HCT116 (cell line): Measurements from ENCODE around the gene SPNS1. TPM values are rescaled to one million over a fixed set of nuclear protein-coding genes. Genes with fewer than 3 reads are reported as not detected.

ENCODE experiments used
- ATAC-seq: fragments of 200-7000 bp; cut with Tn5 transposase; 2 replicates; pipeline ENCODE4 v1.9.1; 2020; ENCODE audit warnings: mild to moderate bottlenecking, moderate library complexity
- BruUV-seq: library from RNA; stranded (reverse); fragments of 400-500 nt; replicated peaks from 2 replicates; lab custom pipeline; 2021; lab: Mats Ljungman, UMichigan
- CTCF ChIA-PET: fragments of 300-600 bp; sonication (Branson Sonifier 250); formaldehyde crosslinking; loops from one replicate; lab custom pipeline; 2021; ENCODE audit warnings: antibody characterized with exemption; lab: Charles Lee
- POLR2A ChIA-PET: fragments of 300-600, 350-600 bp; sonication (Branson Sonifier 250); formaldehyde crosslinking; loops from one replicate; lab custom pipeline; 2021; ENCODE audit warnings: antibody characterized with exemption; lab: Charles Lee
- RAD21 ChIA-PET, 2 experiments: fragments of 300-600 bp; sonication (Branson Sonifier 250); formaldehyde crosslinking; loops; one replicate each; lab custom pipeline; 2023; ENCODE audit warnings: low total read pairs in 2 of 2; ENCODE audit not compliant: uncharacterized antibody in 2 of 2, unreplicated experiment in 2 of 2, low non-redundant PET in 1 of 2; lab: Charles Lee
- DNase-seq: peaks from one replicate; pipeline ENCODE4 v3.0.0-alpha.2; 2010; ENCODE audit warnings: low read depth, low spot score
- H2AFZ ChIP-seq: fragments of 200-600 bp; shearing (Covaris generic), sonication (generic); 2 replicates; pipeline ENCODE4 v1.6.1; 2017; ENCODE audit warnings: low read depth, mixed run types, mixed read lengths, antibody characterized with exemption, low read length; ENCODE audit not compliant: poor library complexity, severe bottlenecking
- H3K27ac ChIP-seq: 2 replicates; pipeline ENCODE4 v1.5.1; 2012; ENCODE audit warnings: low read depth, low read length
- H3K27me3 ChIP-seq: fragments of 200-600 bp; sonication (generic); 2 replicates; pipeline ENCODE4 v1.6.1; 2016; ENCODE audit warnings: mixed run types, low read length, mixed read lengths; ENCODE audit not compliant: insufficient read depth
- H3K36me3 ChIP-seq, 2 experiments: fragments of 200-500 bp in 1 of 2; fragments of 200-600 bp in 1 of 2; sonication (Bioruptor generic) in 1 of 2; sonication (generic) in 1 of 2; 2 replicates each; pipeline versions ENCODE4 v1.5.1 to v1.6.1; 2014 to 2016; ENCODE audit warnings: low read length in 2 of 2, inconsistent platforms in 1 of 2, mixed read lengths in 1 of 2, mixed run types in 1 of 2; ENCODE audit not compliant: insufficient read depth in 2 of 2, control insufficient read depth in 1 of 2
- H3K4me1 ChIP-seq, 2 experiments: fragments of 200-600 bp in 1 of 2; sonication (generic) in 1 of 2; 2 replicates each; pipeline versions ENCODE4 v1.5.1 to v1.6.1; 2012 to 2017; ENCODE audit warnings: low read length in 2 of 2, inconsistent platforms in 1 of 2, mild to moderate bottlenecking in 1 of 2, mixed read lengths in 1 of 2, mixed run types in 1 of 2, moderate library complexity in 1 of 2; ENCODE audit not compliant: insufficient read depth in 2 of 2, control insufficient read depth in 1 of 2
- H3K4me2 ChIP-seq: fragments of 200-600 bp; sonication (generic); 2 replicates; pipeline ENCODE4 v1.6.1; 2017; ENCODE audit warnings: mixed run types, low read length, mixed read lengths
- H3K4me3 ChIP-seq, 2 experiments: fragments of 200-600 bp in 1 of 2; sonication (generic) in 1 of 2; replicated peaks in 1 of 2; 2 replicates each; pipeline ENCODE4 v1.5.1; 2011 to 2016; ENCODE audit warnings: low read length in 2 of 2, control low read depth in 1 of 2, low read depth in 1 of 2, mild to moderate bottlenecking in 1 of 2, mixed read lengths in 1 of 2, mixed run types in 1 of 2
- H3K79me2 ChIP-seq: fragments of 200-600 bp; sonication (generic); 2 replicates; pipeline ENCODE4 v1.6.1; 2017; ENCODE audit warnings: mild to moderate bottlenecking, mixed run types, low read length, moderate library complexity, mixed read lengths; ENCODE audit not compliant: insufficient read depth
- H3K9ac ChIP-seq: fragments of 200-600 bp; sonication (generic); 2 replicates; pipeline ENCODE4 v1.6.1; 2016; ENCODE audit warnings: low read length, mixed read lengths
- H3K9me2 ChIP-seq: fragments of 200-600 bp; sonication (generic), shearing (Covaris generic); 2 replicates; pipeline ENCODE4 v1.6.1; 2017; ENCODE audit warnings: mixed run types, mild to moderate bottlenecking, moderate library complexity; ENCODE audit not compliant: insufficient read depth
- H3K9me3 ChIP-seq, 2 experiments: fragments of 200-500 bp in 1 of 2; fragments of 200-600 bp in 1 of 2; sonication (Bioruptor generic) in 1 of 2; sonication (generic) in 1 of 2; 2 replicates each; pipeline ENCODE4 v1.6.1; 2014 to 2017; ENCODE audit warnings: low read length in 2 of 2, mixed read lengths in 2 of 2, inconsistent platforms in 1 of 2, low read depth in 1 of 2, mild to moderate bottlenecking in 1 of 2, mixed run types in 1 of 2, moderate library complexity in 1 of 2; ENCODE audit not compliant: control insufficient read depth in 1 of 2, insufficient read depth in 1 of 2
- H4K20me1 ChIP-seq: fragments of 200-600 bp; sonication (generic), shearing (Covaris generic); 2 replicates; pipeline ENCODE4 v1.6.1; 2017; ENCODE audit warnings: mixed run types, mild to moderate bottlenecking, moderate library complexity; ENCODE audit not compliant: insufficient read depth
- CEBPB ChIP-seq: IDR thresholded peaks from 2 replicates; pipeline ENCODE4 v1.6.1; 2012; ENCODE audit warnings: low read depth
- EZH2 ChIP-seq: fragments of 200-600 bp; sonication (generic); IDR thresholded peaks from 2 replicates; pipeline ENCODE4 v1.6.1; 2017; ENCODE audit warnings: antibody characterized with exemption, mixed run types
- JUND ChIP-seq: IDR thresholded peaks from 2 replicates; pipeline ENCODE4 v1.6.1; 2012
- MAX ChIP-seq: IDR thresholded peaks from 2 replicates; pipeline ENCODE4 v1.6.1; 2012
- POLR2A ChIP-seq: IDR thresholded peaks from 2 replicates; pipeline ENCODE4 v1.7.0; 2011; ENCODE audit warnings: borderline replicate concordance; ENCODE audit not compliant: insufficient read depth, insufficient read length; ENCODE audit errors: extremely low read depth
- POLR2AphosphoS5 ChIP-seq: IDR thresholded peaks from 2 replicates; pipeline ENCODE4 v1.6.1; 2011; ENCODE audit warnings: mild to moderate bottlenecking, low read depth, low read length, moderate library complexity
- RAD21 ChIP-seq: IDR thresholded peaks from 2 replicates; pipeline ENCODE4 v1.6.1; 2012; ENCODE audit warnings: low read depth, mild to moderate bottlenecking
- SRF ChIP-seq: IDR thresholded peaks from 2 replicates; pipeline ENCODE4 v1.6.1; 2012; ENCODE audit warnings: low read depth
- TCF7L2 ChIP-seq: IDR thresholded peaks from 2 replicates; pipeline ENCODE4 v1.7.0; 2011; ENCODE audit warnings: borderline replicate concordance, inconsistent platforms; ENCODE audit not compliant: insufficient read depth, insufficient read length; ENCODE audit errors: extremely low read depth
- ZBTB33 ChIP-seq: IDR thresholded peaks from 2 replicates; pipeline ENCODE4 v1.6.1; 2011; ENCODE audit warnings: mild to moderate bottlenecking, low read length, moderate library complexity; ENCODE audit not compliant: insufficient replicate concordance; ENCODE audit errors: extremely low read depth
- ZFX ChIP-seq: fragments of 450-650 bp; IDR thresholded peaks from 2 replicates; pipeline ENCODE4 v1.6.1; 2017
- ZNF274 ChIP-seq: fragments of 200-500 bp; sonication (Bioruptor generic); IDR thresholded peaks from 2 replicates; pipeline ENCODE4 v1.6.1; 2014; ENCODE audit warnings: mild to moderate bottlenecking, low read depth, low read length, inconsistent platforms
- intact Hi-C: fragments of 100-400 bp; cut with micrococcal nuclease; formaldehyde crosslinking; loops from 2 replicates; pipeline ENCODE4 v1.10.0; 2022
- total RNA-seq: library from RNA; stranded (reverse); gene quantifications from one replicate; pipeline ENCODE4 v1.2.1, GENCODE V29; 2021; ENCODE audit not compliant: unreplicated experiment
- TF ChIP-seq, protein P1 (sequence below): IDR thresholded peaks from 2 replicates; pipeline ENCODE4 v1.6.1; 2012
- TF ChIP-seq, protein P2 (sequence below), 3 experiments: fragments of 200-600 bp in 1 of 3; sonication (generic) in 1 of 3; IDR thresholded peaks in 2 of 3; conservative IDR thresholded peaks in 1 of 3; 2 replicates each; pipeline ENCODE4 v1.5.1; 2012 to 2017; ENCODE audit warnings: low read depth in 2 of 3, low read length in 2 of 3, antibody characterized with exemption in 1 of 3, borderline replicate concordance in 1 of 3, control low read depth in 1 of 3, mild to moderate bottlenecking in 1 of 3, mixed read lengths in 1 of 3, mixed run types in 1 of 3, moderate library complexity in 1 of 3; ENCODE audit not compliant: insufficient read depth in 1 of 3

SPNS1 gene
- total RNA-seq, 1 experiment from 2014 or later, result 32.3 TPM

DNA sequence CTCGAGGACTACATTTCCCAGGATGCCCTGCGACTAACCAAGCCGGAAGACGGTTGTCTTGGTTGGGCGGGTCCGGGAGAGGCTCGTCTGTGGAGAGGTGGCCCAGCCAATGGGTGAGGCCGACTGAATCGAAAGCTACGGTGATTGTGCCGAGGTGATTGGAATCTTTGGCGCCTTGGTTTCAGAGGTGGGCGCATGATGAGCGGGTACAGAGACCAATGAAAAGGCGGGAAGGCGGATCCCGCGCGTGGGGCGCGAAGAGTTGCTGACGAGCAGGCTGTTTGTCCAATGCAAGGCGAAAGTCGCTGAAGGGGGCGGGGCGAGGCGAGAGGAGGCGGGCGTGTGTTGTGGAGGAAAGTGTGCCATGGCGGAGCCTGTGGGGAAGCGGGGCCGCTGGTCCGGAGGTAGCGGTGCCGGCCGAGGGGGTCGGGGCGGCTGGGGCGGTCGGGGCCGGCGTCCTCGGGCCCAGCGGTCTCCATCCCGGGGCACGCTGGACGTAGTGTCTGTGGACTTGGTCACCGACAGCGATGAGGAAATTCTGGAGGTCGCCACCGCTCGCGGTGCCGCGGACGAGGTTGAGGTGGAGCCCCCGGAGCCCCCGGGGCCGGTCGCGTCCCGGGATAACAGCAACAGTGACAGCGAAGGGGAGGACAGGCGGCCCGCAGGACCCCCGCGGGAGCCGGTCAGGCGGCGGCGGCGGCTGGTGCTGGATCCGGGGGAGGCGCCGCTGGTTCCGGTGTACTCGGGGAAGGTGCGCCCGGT lies 23.7 kb upstream of the SPNS1 start, which contains the start of gene NFATC2IP (continued):
- TF ChIP-seq ZBTB33, result peak; percentile 7

DNA sequence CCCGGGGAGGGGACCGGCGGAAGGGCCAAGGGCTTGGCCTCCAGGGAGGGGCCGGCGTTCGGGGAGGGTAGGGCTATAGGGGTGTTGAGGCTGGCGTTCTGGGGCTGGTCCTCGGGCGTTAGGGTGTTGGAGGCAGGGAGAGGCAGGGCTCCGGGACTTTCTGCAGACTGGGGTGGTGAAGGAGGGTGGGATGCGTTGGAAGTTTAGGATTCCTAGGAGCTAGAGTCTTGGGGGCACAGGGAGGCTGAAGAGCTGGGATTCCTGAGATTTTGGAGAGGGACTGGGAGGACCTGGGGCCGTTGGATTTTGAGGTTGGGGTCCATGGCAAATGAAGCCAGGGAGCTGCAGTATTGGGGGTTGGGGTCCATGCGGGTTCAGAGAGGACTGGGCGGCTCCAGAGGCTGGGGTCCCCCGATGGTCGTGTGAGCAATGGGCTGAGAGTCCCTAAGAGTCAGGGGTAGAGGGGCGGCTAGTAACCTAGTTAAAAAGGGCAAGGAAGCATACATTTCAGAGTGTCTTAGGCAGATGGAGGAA lies 23.1 kb upstream of the SPNS1 start:
- Histone ChIP-seq H3K79me2 (peaks cover 34% of the 10 kb centered on the region), H3K4me1 (peaks cover 3 to 28% of the 10 kb centered on the region in 2 experiments; a peak in 3 of 4 replicates), H3K9me2 (no peaks in the 10 kb centered on the region), H4K20me1 (no peaks in the 10 kb centered on the region), H3K27ac (peak overlapping the region; percentile 72), H2AFZ (no peak overlapping the region), H3K4me2 (peak overlapping the region; percentile 78), H3K36me3 (peaks cover 23 to 29% of the 10 kb centered on the region in 2 experiments; a peak in 3 of 4 replicates), H3K9ac (peak overlapping the region; percentile 97), H3K4me3 (peak overlapping the region; percentile 85 to 94), H3K27me3 (no peaks in the 10 kb centered on the region), H3K9me3 (no peaks in the 10 kb centered on the region)
- ChIA-PET POLR2A (no interaction called here), RAD21 (no interaction called here), CTCF (no interaction called here)
- BruUV-seq, result no TSS peak
- TF ChIP-seq JUND (no peak), ZBTB33 (no peak), MAX (no peak), CEBPB (no peak), EZH2 (no peak), ZFX (no peak), SRF (no peak), ZNF274 (no peak), POLR2A (no peak), TCF7L2 (no peak), RAD21 (no peak), POLR2AphosphoS5 (no peak)
- TF ChIP-seq, protein P1, sequence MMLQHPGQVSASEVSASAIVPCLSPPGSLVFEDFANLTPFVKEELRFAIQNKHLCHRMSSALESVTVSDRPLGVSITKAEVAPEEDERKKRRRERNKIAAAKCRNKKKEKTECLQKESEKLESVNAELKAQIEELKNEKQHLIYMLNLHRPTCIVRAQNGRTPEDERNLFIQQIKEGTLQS, result no peak
- TF ChIP-seq, protein P2, sequence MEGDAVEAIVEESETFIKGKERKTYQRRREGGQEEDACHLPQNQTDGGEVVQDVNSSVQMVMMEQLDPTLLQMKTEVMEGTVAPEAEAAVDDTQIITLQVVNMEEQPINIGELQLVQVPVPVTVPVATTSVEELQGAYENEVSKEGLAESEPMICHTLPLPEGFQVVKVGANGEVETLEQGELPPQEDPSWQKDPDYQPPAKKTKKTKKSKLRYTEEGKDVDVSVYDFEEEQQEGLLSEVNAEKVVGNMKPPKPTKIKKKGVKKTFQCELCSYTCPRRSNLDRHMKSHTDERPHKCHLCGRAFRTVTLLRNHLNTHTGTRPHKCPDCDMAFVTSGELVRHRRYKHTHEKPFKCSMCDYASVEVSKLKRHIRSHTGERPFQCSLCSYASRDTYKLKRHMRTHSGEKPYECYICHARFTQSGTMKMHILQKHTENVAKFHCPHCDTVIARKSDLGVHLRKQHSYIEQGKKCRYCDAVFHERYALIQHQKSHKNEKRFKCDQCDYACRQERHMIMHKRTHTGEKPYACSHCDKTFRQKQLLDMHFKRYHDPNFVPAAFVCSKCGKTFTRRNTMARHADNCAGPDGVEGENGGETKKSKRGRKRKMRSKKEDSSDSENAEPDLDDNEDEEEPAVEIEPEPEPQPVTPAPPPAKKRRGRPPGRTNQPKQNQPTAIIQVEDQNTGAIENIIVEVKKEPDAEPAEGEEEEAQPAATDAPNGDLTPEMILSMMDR (IDR thresholded peaks at IDR 0.05 in 2 of 3, conservative IDR thresholded peaks at IDR 0.05 in 1 of 3; ENCODE audit: borderline replicate concordance in 1 of 3, insufficient read depth in 1 of 3, low read depth in 2 of 3, low read length in 2 of 3), result no peak
- peak; percentile 25; the same call in 1 of the 2 replicates for ATAC-seq
- DNase-seq, result no peak
- intact Hi-C loops, result no loop called here
